ENCODE data around the gene ZNF600. TPM values are rescaled to one million over a fixed set of nuclear protein-coding genes. Genes with fewer than 3 reads are reported as not detected.

The ZNF600 gene
- total and polyA plus RNA-seq, 2 of the 8 experiments (the other 6 are each of a cell fraction or from before 2014, with no cell fraction given) = 2.1 to 8.0 TPM

DNA sequence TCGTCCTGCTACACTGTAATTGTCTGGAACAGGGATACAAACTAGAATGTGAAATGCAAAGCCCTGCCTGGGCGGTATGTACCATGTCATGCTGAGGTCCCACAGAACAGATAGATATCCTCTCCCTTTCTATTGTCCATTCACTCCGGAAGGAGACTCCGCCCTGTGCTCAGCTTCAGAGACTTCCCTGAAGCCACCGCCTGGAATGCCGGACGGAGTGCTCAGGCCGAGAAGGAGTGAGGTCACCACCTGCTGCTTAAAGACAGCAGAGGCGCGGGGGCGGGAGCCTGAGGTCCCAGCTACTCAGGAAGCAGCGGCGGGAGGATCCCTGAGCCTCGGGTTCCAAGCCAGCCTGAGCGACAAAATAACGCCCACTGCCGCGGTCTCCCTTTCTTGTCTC is 50.9 kb downstream of the ZNF600 start (continued):
- TF ChIP-seq, protein P1, sequence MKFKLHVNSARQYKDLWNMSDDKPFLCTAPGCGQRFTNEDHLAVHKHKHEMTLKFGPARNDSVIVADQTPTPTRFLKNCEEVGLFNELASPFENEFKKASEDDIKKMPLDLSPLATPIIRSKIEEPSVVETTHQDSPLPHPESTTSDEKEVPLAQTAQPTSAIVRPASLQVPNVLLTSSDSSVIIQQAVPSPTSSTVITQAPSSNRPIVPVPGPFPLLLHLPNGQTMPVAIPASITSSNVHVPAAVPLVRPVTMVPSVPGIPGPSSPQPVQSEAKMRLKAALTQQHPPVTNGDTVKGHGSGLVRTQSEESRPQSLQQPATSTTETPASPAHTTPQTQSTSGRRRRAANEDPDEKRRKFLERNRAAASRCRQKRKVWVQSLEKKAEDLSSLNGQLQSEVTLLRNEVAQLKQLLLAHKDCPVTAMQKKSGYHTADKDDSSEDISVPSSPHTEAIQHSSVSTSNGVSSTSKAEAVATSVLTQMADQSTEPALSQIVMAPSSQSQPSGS (IDR thresholded peaks at IDR 0.05; ENCODE audit: low read length) = 0 out of 2 replicates have a peak, but pooled peaks have one; percentile 38
- TF ChIP-seq RNF2 (IDR thresholded peaks at IDR 0.05; ENCODE audit: borderline replicate concordance, low read depth, low read length, missing control alignments, poor library complexity, severe bottlenecking) (no peak), BRCA1 (IDR thresholded peaks at IDR 0.05; ENCODE audit: low read depth, low read length) (no peak), CEBPB (IDR thresholded peaks at IDR 0.05; ENCODE audit: low read depth, low read length) (no peak), TBP (IDR thresholded peaks at IDR 0.05; ENCODE audit: low read depth, low read length) (peak; percentile 23; the same call in 1 of the 2 replicates), YY1 (IDR thresholded peaks at IDR 0.05; ENCODE audit: low read depth, low read length) (no peak), FOSL1 (IDR thresholded peaks at IDR 0.05; ENCODE audit: insufficient read depth, low read depth, low read length) (no peak), CHD2 (IDR thresholded peaks at IDR 0.05; ENCODE audit: low read length) (no peak), RAD21 (IDR thresholded peaks at IDR 0.05 in 1 of 2, conservative IDR thresholded peaks at IDR 0.05 in 1 of 2; ENCODE audit: low read depth in 2 of 2, low read length in 2 of 2) (peak in 1 of 2 experiments; percentile 25; a peak in 1 of 4 replicates), SUZ12 (IDR thresholded peaks at IDR 0.05; ENCODE audit: low read length) (no peak)

All from H1 (cell line).